Activated naive CD8-positive, alpha-beta T cell treated with anti-CD3 and anti-CD28 coated beads, Interleukin-2, amount 50 U/mL, for 24 hours (primary cell): ENCODE measurements around the gene SSBP1.
"Not testable (repeated sequence)": the region's sequence is repeated elsewhere in the genome, so short reads cannot be mapped to it uniquely, and the experiment has no call there.

Experiments used
- ATAC-seq: fragments of 150-1000 bp; cut with Tn5 transposase; one replicate; pipeline ENCODE4 v1.10.0; 2021
- DNase-seq: peaks from one replicate; pipeline ENCODE4 v3.0.0; 2021
- H3K27ac Mint-ChIP-seq: one replicate; pipeline ENCODE4 v1.8.0; 2021; ENCODE audit warnings: mild to moderate bottlenecking, mixed read lengths
- H3K27me3 Mint-ChIP-seq: one replicate; pipeline ENCODE4 v1.8.0; 2021; ENCODE audit warnings: mixed read lengths
- H3K36me3 Mint-ChIP-seq: one replicate; pipeline ENCODE4 v1.8.0; 2021; ENCODE audit warnings: low read depth, mixed read lengths
- H3K4me1 Mint-ChIP-seq: one replicate; pipeline ENCODE4 v1.8.0; 2021; ENCODE audit warnings: mixed read lengths
- H3K4me3 Mint-ChIP-seq: one replicate; pipeline ENCODE4 v1.8.0; 2021; ENCODE audit warnings: mild to moderate bottlenecking, moderate library complexity, mixed read lengths
- H3K9me3 Mint-ChIP-seq: one replicate; pipeline ENCODE4 v1.8.0; 2021; ENCODE audit warnings: mixed read lengths

Gene SSBP1, protein sequence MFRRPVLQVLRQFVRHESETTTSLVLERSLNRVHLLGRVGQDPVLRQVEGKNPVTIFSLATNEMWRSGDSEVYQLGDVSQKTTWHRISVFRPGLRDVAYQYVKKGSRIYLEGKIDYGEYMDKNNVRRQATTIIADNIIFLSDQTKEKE

DNA sequence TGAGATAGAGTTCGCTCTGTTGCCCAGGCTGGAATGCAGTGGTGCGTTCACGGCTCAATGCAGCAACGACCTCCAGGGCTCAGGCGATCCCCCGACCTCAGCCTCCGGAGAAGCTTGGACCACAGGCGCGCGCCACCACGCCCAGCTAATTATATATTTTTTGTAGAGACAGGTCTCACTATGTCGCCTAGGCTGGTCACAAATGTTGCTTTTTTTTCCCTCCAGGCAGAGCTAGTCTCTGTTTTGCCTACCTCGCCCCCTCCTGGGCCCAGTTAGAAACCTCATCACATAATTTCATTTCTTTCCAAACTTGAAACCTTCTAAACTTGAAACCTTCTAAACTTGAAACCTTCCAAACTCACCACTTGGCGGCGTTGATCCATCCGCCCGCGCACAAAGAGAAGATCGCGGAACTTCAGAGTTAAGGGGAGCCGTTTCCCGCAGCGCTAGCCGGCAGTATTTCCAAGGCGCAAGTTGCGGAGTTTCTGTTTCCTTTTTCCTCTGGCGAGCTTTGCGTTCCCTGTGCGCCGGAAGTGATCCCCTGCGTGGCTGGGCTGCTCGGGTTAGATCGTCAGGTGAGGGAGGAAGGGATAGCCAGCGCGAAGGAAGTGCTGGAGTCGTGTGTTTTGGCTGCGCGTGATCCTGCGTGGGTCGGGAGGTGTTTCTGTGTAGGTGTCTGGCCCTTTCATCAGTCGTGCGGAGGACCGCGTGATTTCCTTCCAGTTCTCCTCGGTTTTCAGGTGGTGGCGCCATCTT is at the start of gene SSBP1:
SSBP1 (plus strand) TSS at position 523 of the 756 bp plus-strand sequence. CDS start 809 bp downstream, outside the sequence.
- no peaks in the 10 kb centered on the region for H3K27me3 Mint-ChIP-seq
- DNase-seq: peak; percentile 89
- ATAC-seq: peak; percentile 90
- peak within 1 kb of the TSS; percentile 97 for H3K27ac Mint-ChIP-seq
- H3K9me3 Mint-ChIP-seq: no peaks in the 10 kb centered on the region
- H3K4me1 Mint-ChIP-seq: peaks cover 51% of the 10 kb centered on the region
- H3K4me3 Mint-ChIP-seq: peak within 1 kb of the TSS; percentile 99
- peaks cover 40% of the 10 kb centered on the region for H3K36me3 Mint-ChIP-seq

DNA sequence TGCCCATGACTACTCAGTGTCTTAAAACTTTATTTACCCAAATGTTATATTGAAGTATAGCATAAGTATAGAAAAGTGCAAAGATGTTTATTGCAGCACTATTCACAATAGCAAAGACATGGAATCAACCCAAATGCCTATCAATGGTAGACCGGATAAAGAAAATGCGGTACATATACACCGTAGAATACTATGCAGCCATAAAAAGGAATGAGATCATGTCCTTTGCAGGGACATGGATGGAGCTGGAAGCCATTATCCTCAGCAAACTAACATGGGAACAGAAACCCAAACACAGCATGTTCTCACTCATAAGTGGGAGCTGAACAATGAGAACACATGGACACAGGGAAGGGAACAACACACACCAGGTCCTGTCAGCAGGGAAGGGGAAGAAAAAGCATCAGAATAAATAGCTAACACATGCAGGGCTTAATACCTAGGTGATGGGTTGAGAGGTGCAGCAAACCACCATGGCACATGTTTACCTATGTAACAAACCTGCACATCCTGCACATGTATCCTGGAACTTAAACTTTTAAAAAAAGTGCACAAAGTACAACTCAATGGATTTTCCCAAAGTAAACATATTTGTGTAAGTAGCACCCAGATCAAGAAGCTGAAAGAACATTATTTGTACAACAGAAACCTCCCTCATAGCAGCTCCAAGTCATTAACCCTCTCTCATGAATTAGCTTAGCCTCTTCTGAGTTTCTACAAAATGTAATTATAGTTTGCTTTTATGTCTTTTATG is 48.9 kb upstream of the SSBP1 start:
- not testable (repeated sequence) for H3K4me3 Mint-ChIP-seq, ATAC-seq, H3K27me3 Mint-ChIP-seq, DNase-seq, H3K9me3 Mint-ChIP-seq, H3K4me1 Mint-ChIP-seq, H3K27ac Mint-ChIP-seq
- peaks cover 13% of the 10 kb centered on the region for H3K36me3 Mint-ChIP-seq

DNA sequence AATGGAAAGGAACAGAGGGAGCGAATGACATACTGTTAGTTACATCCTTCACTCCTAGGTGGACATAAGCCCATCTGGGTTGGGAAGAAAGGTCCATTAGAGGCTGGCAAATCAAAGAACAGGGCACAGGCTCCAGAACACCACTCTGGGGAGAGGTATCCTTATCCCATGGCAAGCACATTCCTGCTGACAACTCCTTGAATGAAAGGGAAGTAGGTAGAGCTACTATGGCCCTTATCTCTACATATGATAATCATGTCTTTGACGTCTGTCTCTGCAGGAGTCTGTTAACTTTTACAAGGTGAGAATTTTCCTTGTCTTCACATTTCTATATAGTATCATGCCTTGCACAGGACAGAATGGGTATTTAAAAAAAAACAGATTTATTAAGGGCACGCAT is 46.6 kb upstream of the SSBP1 start:
- no peaks in the 10 kb centered on the region for H3K9me3 Mint-ChIP-seq

DNA sequence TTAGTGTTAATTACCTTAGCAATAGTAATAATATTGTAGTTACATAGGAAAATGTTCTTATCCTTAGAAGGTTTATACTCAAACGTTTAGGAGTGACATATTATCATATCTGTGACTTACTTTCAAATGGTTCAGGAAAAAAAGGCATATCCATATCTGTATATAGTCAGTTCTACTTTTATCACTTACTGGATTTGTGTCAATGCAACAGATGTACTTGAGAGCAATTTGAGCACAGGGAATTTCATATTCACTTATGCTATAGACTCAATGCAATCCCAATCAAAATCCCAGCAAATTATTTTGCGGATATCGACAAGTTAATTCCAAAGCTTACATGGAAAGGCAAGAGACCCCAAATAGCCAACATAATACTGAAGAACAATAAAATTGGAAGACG is 46.2 kb upstream of the SSBP1 start:
- Mint-ChIP-seq H3K36me3 (no peaks in the 10 kb centered on the region), H3K27ac (no peak overlapping the region), H3K27me3 (no peaks in the 10 kb centered on the region), H3K4me3 (no peak overlapping the region), H3K4me1 (peaks cover 17% of the 10 kb centered on the region), H3K9me3 (no peaks in the 10 kb centered on the region)
- DNase-seq (no peak), ATAC-seq (no peak)

More for the DNA sequence above, 46.6 kb upstream of the SSBP1 start:
- peaks cover 13% of the 10 kb centered on the region for H3K4me1 Mint-ChIP-seq
- ATAC-seq (no peak), DNase-seq (no peak)
- no peak overlapping the region for H3K4me3 Mint-ChIP-seq
- no peak overlapping the region for H3K27ac Mint-ChIP-seq
- H3K27me3 Mint-ChIP-seq: no peaks in the 10 kb centered on the region
- H3K36me3 Mint-ChIP-seq: no peaks in the 10 kb centered on the region

DNA sequence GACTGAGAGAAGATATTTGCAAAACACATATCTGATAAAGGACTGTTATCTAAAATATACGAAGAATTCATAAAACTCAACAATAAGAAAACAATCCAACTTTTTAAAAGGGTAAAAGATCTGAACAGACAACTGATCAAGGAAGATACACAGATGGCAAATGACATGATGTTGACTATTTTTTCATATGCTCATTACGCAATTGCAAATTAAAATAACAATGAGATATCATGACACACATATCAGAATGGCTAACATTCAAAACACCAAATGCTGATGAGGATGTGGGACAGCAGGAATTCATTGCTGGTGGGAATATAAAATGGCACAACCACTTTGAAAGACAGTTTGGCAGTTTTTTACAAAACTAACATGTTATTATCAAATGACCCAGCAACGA is 45.1 kb upstream of the SSBP1 start:
- Mint-ChIP-seq H3K9me3 (no peaks in the 10 kb centered on the region), H3K27ac (no peak overlapping the region), H3K27me3 (no peaks in the 10 kb centered on the region), H3K4me3 (no peak overlapping the region), H3K4me1 (peaks cover 28% of the 10 kb centered on the region), H3K36me3 (no peaks in the 10 kb centered on the region)
- DNase-seq (no peak), ATAC-seq (no peak)

DNA sequence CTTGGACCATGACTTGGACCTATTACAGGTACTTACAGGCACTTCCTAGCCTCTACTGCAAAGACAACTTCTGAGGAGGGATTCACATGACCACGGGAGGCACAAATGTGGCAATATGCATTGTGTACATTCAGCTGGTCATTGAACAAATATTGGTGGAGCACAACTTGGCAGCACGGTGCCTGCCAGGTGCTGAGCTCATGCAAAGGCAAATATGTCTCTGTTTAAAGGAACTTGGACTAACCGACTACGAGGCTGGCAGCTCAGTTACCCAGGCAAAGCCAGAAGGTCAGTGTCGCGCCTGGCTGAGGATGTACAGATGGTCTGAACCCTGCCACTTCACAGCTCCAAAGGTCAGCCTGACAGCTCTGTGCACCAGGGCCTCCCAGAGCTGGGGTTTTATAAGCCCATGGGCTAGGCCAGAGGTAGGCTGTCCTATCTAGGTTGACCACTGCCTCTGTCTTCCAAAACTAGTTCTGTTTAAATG is 42.3 kb upstream of the SSBP1 start:
- no peak overlapping the region for H3K4me3 Mint-ChIP-seq
- ATAC-seq (no peak), DNase-seq (no peak)
- no peaks in the 10 kb centered on the region for H3K9me3 Mint-ChIP-seq
- H3K36me3 Mint-ChIP-seq: peaks cover 2% of the 10 kb centered on the region
- H3K27me3 Mint-ChIP-seq: no peaks in the 10 kb centered on the region
- H3K27ac Mint-ChIP-seq: no peak overlapping the region
- H3K4me1 Mint-ChIP-seq: peaks cover 54% of the 10 kb centered on the region

DNA sequence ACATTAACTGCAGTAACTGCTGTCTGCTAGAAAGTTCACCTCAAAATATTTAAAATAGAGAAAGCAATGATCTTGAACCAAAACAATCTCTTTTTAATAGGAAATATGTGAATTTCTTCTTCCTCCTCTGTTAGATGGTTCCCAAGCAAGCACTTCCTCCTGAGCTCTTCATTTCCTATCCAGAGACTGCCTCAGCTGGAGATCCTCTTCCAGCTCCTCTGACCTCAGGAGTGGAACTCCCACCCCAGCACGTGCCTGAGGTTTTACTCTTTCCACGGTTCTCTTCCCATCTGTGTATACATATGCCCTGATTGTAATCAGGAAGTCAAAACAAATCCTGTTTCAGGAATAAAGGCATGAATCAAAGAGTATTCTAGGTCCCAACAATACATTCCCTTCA is 41.8 kb upstream of the SSBP1 start:
- Mint-ChIP-seq H3K4me1 (peaks cover 57% of the 10 kb centered on the region), H3K9me3 (no peaks in the 10 kb centered on the region), H3K27me3 (no peaks in the 10 kb centered on the region), H3K4me3 (no peak overlapping the region), H3K27ac (no peak overlapping the region), H3K36me3 (peaks cover 2% of the 10 kb centered on the region)
- no peak for DNase-seq
- ATAC-seq: no peak

DNA sequence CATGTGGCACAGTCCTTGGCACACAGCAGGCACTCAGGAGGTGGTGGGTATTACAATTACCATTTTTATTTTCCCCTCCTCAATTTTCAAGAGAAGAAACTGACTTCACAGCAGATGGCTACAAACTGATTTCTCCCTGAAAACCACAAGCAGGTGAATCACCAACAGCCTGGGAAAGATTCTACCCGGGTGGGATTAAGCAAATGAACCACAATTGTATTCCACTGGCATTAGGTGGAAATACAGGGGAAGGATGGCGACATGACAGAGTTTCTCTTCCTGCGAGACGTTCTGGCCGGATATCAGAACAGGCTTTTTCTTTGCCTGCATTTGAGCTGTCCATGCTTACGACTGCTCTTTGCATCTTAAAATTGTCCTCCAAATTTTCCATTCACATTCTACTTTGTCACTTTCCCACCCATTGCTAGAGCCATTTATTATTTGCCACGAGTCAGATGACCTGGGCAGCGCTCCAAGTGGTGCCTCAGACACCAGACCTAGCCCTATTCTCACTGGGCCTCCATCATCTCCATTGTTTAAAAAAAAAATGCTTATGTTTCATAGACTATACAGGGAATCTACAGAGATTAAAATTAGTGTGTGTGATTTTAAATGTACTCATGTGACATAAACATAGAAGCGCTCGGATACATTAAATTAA is 40.8 kb upstream of the SSBP1 start:
- Mint-ChIP-seq H3K4me3 (no peak overlapping the region), H3K9me3 (no peaks in the 10 kb centered on the region), H3K36me3 (peaks cover 2% of the 10 kb centered on the region), H3K4me1 (peaks cover 58% of the 10 kb centered on the region), H3K27ac (no peak overlapping the region), H3K27me3 (no peaks in the 10 kb centered on the region)
- ATAC-seq (no peak), DNase-seq (no peak)

DNA sequence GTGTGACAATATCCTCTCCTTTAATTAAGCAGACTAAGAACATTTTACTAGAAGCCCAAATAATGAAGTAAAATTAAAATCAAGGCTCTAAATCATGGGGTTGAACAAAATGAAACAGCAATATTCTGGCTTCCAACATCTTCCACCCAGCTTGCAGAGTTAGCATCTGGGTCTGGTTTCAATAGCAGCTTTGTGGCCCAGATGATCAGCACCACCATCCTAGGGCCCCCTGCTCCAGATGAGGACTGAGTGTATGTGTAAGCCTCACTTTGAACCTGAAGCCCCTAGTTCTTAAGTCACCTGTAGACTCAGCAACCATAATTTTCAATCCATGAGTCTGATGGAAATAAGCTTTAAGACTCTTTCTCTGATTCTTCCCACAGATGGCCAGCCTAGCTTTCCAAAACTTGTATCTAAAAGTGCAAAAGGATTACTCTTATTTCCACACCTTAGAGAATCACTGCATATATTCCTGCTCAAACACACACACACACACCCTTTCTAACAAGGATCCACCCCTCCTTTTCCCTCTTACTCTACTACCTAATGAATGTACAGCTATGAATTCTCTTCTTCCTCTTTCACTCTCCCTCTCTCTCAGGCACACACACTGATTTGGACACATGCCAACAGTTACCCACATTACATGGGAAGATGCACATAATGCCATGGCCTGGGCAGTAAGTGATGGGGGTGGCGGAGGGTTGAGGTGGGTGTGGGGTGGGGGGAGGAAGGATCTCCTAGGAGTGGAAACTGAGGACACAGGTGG is 39.7 kb upstream of the SSBP1 start:
- no peak overlapping the region for H3K4me3 Mint-ChIP-seq

DNA sequence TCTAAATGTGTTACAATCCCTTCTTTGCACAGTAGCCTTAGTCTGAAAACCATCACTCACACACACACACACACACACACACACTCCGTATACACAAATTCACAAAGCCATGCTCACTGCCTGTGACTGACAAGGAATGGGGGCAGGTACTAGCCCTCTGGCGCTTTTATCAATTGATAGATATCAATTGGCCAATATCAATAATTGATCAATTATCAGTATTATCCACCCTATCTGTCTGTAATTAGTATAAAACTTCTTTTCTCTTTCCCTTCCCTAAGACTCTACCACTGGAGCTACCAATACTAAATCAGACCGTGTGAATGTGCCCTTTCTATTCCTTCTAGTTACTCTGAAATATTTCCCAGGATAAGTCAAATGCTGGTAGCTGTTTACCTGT is 38.3 kb upstream of the SSBP1 start:
- Mint-ChIP-seq H3K36me3 (peaks cover 2% of the 10 kb centered on the region), H3K27me3 (no peaks in the 10 kb centered on the region), H3K4me1 (peaks cover 58% of the 10 kb centered on the region), H3K9me3 (no peaks in the 10 kb centered on the region), H3K4me3 (peak overlapping the region; percentile 81), H3K27ac (no peak overlapping the region)
- ATAC-seq: no peak
- no peak for DNase-seq

More for the DNA sequence above, 39.7 kb upstream of the SSBP1 start:
- no peaks in the 10 kb centered on the region for H3K9me3 Mint-ChIP-seq
- H3K27me3 Mint-ChIP-seq: no peaks in the 10 kb centered on the region
- DNase-seq: no peak
- H3K27ac Mint-ChIP-seq: peak overlapping the region; percentile 6
- peaks cover 61% of the 10 kb centered on the region for H3K4me1 Mint-ChIP-seq
- peaks cover 2% of the 10 kb centered on the region for H3K36me3 Mint-ChIP-seq
- no peak for ATAC-seq

DNA sequence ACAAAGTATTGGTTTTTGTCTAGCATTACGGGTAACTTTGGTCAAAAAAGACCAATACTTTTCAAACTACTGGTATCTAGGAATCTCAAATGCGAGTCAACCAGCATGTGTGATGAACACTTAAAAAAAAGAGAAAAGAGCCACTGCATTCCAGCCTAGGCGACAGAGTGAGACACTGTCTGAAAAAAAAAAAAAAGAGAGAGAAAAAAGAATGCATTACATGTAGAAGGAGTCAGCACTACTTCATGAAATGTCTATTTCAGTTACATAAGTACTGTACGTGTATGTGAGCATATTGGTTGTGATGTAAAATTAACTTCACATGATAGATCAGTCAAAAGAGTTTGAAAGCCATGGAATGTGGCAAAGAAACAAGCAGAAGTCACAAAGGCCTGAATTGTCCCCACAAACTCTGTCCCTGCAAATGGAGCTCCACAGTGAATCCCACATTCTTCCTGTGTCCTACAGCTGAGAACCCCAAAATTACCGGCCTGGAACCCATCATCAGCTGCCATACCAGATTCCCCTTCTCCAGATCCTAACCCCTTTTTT is 37.8 kb upstream of the SSBP1 start:
- Mint-ChIP-seq H3K27ac (peak overlapping the region; percentile 77), H3K4me3 (peak overlapping the region; percentile 81), H3K9me3 (no peaks in the 10 kb centered on the region), H3K27me3 (no peaks in the 10 kb centered on the region), H3K4me1 (peaks cover 55% of the 10 kb centered on the region), H3K36me3 (peaks cover 2% of the 10 kb centered on the region)
- ATAC-seq: no peak
- DNase-seq: no peak

DNA sequence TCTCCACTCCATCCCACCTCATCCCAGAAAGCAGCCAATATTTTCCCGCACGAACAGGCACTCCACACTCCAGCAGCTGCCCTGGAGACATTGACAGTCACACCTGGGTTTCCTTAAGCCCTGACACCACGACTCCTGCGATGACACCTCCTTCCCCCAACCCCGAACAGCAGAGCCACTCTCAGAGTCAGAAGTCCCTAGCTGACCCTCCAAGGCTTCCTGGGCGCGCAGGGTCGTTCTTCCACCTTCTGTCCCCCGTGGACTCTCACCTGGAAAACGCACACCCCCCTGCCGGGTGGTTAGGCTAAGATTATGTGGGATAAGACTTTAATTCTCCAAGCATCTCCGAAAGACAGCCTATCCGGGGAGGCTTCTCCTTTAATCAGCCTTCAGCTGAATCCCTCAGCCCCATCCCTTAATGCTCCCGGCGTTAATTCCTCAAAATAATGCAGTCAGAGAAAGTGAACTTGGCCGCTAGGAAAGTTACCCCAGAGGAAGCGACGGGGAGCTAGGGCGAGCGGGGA is 37.2 kb upstream of the SSBP1 start:
- H3K27ac Mint-ChIP-seq: peak overlapping the region; percentile 77
- peaks cover 2% of the 10 kb centered on the region for H3K36me3 Mint-ChIP-seq
- peaks cover 51% of the 10 kb centered on the region for H3K4me1 Mint-ChIP-seq
- ATAC-seq: no peak
- no peaks in the 10 kb centered on the region for H3K27me3 Mint-ChIP-seq
- H3K9me3 Mint-ChIP-seq: no peaks in the 10 kb centered on the region
- H3K4me3 Mint-ChIP-seq: peak overlapping the region; percentile 81
- DNase-seq: peak; percentile 16

DNA sequence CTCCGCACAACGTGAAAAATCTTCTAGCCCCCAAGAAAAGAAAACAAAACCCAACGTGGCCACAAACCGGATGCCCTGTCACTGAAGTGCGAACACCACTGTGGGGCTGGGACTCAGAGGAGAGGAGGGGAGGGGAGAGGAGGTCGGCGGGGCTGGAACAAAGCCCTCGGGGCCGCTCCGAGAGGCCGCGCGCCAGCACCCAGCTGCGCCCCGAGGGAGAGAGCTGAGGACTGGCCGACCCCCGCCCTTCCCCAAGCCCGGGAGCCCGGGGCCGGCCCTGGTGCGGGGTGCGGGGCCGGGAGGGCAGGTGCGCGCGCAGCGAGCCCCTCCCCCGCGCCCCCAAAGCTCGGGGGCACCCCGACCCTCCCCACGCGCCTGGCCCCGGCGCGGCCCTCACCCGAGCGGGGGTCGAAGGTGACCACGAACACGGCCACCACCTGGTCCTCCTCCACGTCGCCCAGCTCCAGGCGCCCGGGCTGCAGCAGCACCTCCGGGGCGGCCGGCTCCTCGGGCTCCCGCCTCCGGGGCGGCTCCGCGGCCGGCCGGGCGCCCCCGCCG is 36.6 kb upstream of the SSBP1 start:
- Mint-ChIP-seq H3K9me3 (no peaks in the 10 kb centered on the region), H3K36me3 (peaks cover 2% of the 10 kb centered on the region), H3K27ac (no peak overlapping the region), H3K27me3 (no peaks in the 10 kb centered on the region), H3K4me1 (peaks cover 48% of the 10 kb centered on the region), H3K4me3 (peak overlapping the region; percentile 81)
- ATAC-seq: peak; percentile 86
- DNase-seq: peak; percentile 70
